DOHH2 (cell line): ENCODE results near the gene MAP1LC3A.

Experiments used
- H3F3A ChIP-seq: fragments of 200-600 bp; sonication (generic), shearing (Covaris generic); 2 replicates; pipeline ENCODE4 v1.6.0; 2016; ENCODE audit warnings: antibody characterized with exemption, mild to moderate bottlenecking; ENCODE audit not compliant: control insufficient read depth, insufficient read depth
- H3K27ac ChIP-seq: fragments of 200-600 bp; sonication (generic); 2 replicates; pipeline ENCODE4 v1.5.1; 2014; ENCODE audit warnings: low read depth, mild to moderate bottlenecking, low read length, moderate library complexity
- H3K27me3 ChIP-seq: fragments of 200-600 bp; sonication (generic); 2 replicates; pipeline ENCODE4 v1.6.1; 2014; ENCODE audit warnings: mild to moderate bottlenecking, low read length, mixed read lengths; ENCODE audit not compliant: control insufficient read depth
- H3K36me3 ChIP-seq: fragments of 200-600 bp; sonication (generic); 2 replicates; pipeline ENCODE4 v1.6.1; 2014; ENCODE audit warnings: mild to moderate bottlenecking, low read length, moderate library complexity, mixed read lengths; ENCODE audit not compliant: control insufficient read depth
- H3K4me1 ChIP-seq: fragments of 200-600 bp; sonication (generic); 2 replicates; pipeline ENCODE4 v1.6.1; 2014; ENCODE audit warnings: mild to moderate bottlenecking, low read length, mixed read lengths; ENCODE audit not compliant: control insufficient read depth
- H3K4me2 ChIP-seq: fragments of 200-600 bp; sonication (generic); 2 replicates; pipeline ENCODE4 v1.6.0; 2014; ENCODE audit warnings: mild to moderate bottlenecking, low read length, moderate library complexity
- H3K4me3 ChIP-seq: fragments of 200-600 bp; sonication (generic); 2 replicates; pipeline ENCODE4 v1.5.1; 2014; ENCODE audit warnings: mild to moderate bottlenecking, low read length, mixed read lengths
- H3K79me2 ChIP-seq: fragments of 200-600 bp; sonication (generic); 2 replicates; pipeline ENCODE4 v1.6.1; 2014; ENCODE audit warnings: mild to moderate bottlenecking, low read length, mixed read lengths; ENCODE audit not compliant: control insufficient read depth
- H3K9me2 ChIP-seq: fragments of 200-600 bp; sonication (generic); replicated peaks from 2 replicates; pipeline ENCODE4 v1.6.1; 2014; ENCODE audit warnings: mild to moderate bottlenecking, low read length, mixed read lengths; ENCODE audit not compliant: control insufficient read depth
- H3K9me3 ChIP-seq: fragments of 200-600 bp; sonication (generic); 2 replicates; pipeline ENCODE4 v1.6.1; 2014; ENCODE audit warnings: antibody characterized with exemption, low read length, mixed read lengths; ENCODE audit not compliant: control insufficient read depth, insufficient read depth
- H4K20me1 ChIP-seq: fragments of 200-600 bp; sonication (generic); 2 replicates; pipeline ENCODE4 v1.6.0; 2014; ENCODE audit warnings: low read depth, mild to moderate bottlenecking, antibody characterized with exemption, low read length, moderate library complexity; ENCODE audit not compliant: control insufficient read depth, insufficient read depth
- EZH2phosphoT487 ChIP-seq: fragments of 200-600 bp; sonication (generic); IDR thresholded peaks from 2 replicates; pipeline ENCODE4 v1.6.1; 2017; ENCODE audit warnings: borderline replicate concordance, mild to moderate bottlenecking, antibody characterized with exemption, low read length, moderate library complexity, mixed read lengths
- TF ChIP-seq, protein P1 (sequence below): fragments of 200-600 bp; sonication (generic); IDR thresholded peaks from one replicate; pipeline ENCODE4 v1.5.1; 2014; ENCODE audit warnings: antibody characterized with exemption, mild to moderate bottlenecking, low read depth, low read length; ENCODE audit not compliant: poor library complexity, severe bottlenecking

Gene MAP1LC3A

DNA sequence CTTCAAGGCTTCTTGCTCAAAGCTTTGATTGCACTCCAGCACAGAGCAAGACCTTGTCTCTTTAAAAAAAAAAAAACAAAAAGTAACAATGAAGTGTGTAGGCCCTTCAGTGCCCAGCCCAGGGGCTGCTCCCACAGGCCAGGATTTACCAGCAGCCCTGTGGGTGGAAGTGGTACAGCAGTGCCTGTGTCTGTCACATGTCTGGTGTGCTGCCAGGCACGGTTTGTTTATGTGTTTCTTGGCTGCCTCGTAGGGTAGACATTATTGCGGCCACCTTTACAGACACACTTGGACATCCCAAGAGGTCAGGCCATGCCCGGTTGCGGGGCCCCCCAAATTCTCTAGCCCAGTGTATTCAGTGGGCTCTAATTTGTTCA, 29.6 kb upstream of the MAP1LC3A start:
- Histone ChIP-seq H3F3A (no peaks in the 10 kb centered on the region), H4K20me1 (0 out of 2 replicates have a peak, but pooled peaks cover 5% of the 10 kb centered on the region), H3K27me3 (no peaks in the 10 kb centered on the region), H3K4me1 (no peaks in the 10 kb centered on the region), H3K4me2 (no peak overlapping the region), H3K4me3 (no peak overlapping the region), H3K79me2 (peaks cover 19% of the 10 kb centered on the region), H3K9me3 (no peaks in the 10 kb centered on the region), H3K27ac (no peak overlapping the region), H3K9me2 (no peaks in the 10 kb centered on the region), H3K36me3 (peaks cover 72% of the 10 kb centered on the region)
- TF ChIP-seq EZH2phosphoT487: no peak
- TF ChIP-seq, protein P1, sequence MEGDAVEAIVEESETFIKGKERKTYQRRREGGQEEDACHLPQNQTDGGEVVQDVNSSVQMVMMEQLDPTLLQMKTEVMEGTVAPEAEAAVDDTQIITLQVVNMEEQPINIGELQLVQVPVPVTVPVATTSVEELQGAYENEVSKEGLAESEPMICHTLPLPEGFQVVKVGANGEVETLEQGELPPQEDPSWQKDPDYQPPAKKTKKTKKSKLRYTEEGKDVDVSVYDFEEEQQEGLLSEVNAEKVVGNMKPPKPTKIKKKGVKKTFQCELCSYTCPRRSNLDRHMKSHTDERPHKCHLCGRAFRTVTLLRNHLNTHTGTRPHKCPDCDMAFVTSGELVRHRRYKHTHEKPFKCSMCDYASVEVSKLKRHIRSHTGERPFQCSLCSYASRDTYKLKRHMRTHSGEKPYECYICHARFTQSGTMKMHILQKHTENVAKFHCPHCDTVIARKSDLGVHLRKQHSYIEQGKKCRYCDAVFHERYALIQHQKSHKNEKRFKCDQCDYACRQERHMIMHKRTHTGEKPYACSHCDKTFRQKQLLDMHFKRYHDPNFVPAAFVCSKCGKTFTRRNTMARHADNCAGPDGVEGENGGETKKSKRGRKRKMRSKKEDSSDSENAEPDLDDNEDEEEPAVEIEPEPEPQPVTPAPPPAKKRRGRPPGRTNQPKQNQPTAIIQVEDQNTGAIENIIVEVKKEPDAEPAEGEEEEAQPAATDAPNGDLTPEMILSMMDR: no peak

GRCh38 chr20:34529742-34530141, 28.8 kb upstream of the MAP1LC3A start:
- peaks cover 75% of the 10 kb centered on the region for H3K36me3 ChIP-seq
- no peak overlapping the region for H3K4me2 ChIP-seq
- H3F3A ChIP-seq: no peaks in the 10 kb centered on the region
- no peak overlapping the region for H3K4me3 ChIP-seq
- TF ChIP-seq, protein P1: no peak
- no peak for TF ChIP-seq EZH2phosphoT487
- H3K79me2 ChIP-seq: peaks cover 11% of the 10 kb centered on the region
- H3K4me1 ChIP-seq: no peaks in the 10 kb centered on the region
- H4K20me1 ChIP-seq: no peaks in the 10 kb centered on the region
- H3K27ac ChIP-seq: no peak overlapping the region
- H3K9me3 ChIP-seq: no peaks in the 10 kb centered on the region
- H3K27me3 ChIP-seq: no peaks in the 10 kb centered on the region
- no peaks in the 10 kb centered on the region for H3K9me2 ChIP-seq

DNA sequence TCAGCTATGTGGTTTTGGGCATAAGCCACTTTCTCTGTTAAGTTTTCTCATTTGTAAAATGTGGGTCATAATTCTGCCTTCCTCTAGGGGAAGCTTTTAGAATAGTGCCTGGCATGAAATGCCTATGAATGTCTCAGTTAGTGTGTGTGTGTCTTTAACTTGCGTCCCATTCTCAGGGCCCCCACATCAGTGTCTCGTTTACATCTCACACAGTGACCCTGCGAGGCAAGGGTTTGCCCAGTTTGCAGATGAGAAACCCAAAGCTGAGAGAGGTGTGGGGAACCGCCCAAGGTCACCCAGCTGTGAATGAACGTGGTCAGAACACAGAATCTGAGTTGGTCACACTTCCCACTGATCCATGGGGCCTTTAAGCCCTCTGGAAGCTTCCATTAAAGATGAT, 28.2 kb upstream of the MAP1LC3A start:
- H3K27ac ChIP-seq: no peak overlapping the region
- peaks cover 5% of the 10 kb centered on the region for H3K79me2 ChIP-seq

More for the DNA sequence above, 28.2 kb upstream of the MAP1LC3A start:
- H3K4me2 ChIP-seq: no peak overlapping the region
- no peaks in the 10 kb centered on the region for H3F3A ChIP-seq
- H3K4me3 ChIP-seq: no peak overlapping the region
- H3K4me1 ChIP-seq: no peaks in the 10 kb centered on the region
- no peaks in the 10 kb centered on the region for H4K20me1 ChIP-seq
- H3K36me3 ChIP-seq: peaks cover 74% of the 10 kb centered on the region
- H3K27me3 ChIP-seq: no peaks in the 10 kb centered on the region
- H3K9me2 ChIP-seq: no peaks in the 10 kb centered on the region
- H3K9me3 ChIP-seq: no peaks in the 10 kb centered on the region
- TF ChIP-seq, protein P1: no peak
- no peak for TF ChIP-seq EZH2phosphoT487
